B cell (primary cell): ENCODE data around the gene EXD3. TPM values are rescaled to one million over a fixed set of nuclear protein-coding genes. Genes with fewer than 3 reads are reported as not detected.
"Not testable (repeated sequence)": the region's sequence is repeated elsewhere in the genome, so short reads cannot be mapped to it uniquely, and the experiment has no call there.

Source experiments
- ATAC-seq: fragments of 200-7000 bp; cut with Tn5 transposase; one replicate; pipeline ENCODE4 v1.10.0; 2021; ENCODE audit warnings: low read depth, mild to moderate bottlenecking, moderate number of reproducible peaks, moderate library complexity
- CTCF ChIA-PET: fragments of 350-600 bp; sonication (Branson Sonifier 250); formaldehyde crosslinking; loops from one replicate; lab custom pipeline; 2021; ENCODE audit warnings: antibody characterized with exemption, inconsistent platforms; lab: Charles Lee
- POLR2A ChIA-PET: fragments of 350-600 bp; sonication (Branson Sonifier 250); formaldehyde crosslinking; loops from one replicate; lab custom pipeline; 2021; ENCODE audit warnings: antibody characterized with exemption; lab: Charles Lee
- DNase-seq: peaks from one replicate; pipeline ENCODE4 v3.0.0; 2013
- H2AFZ ChIP-seq: 2 replicates; pipeline ENCODE4 v1.6.1; 2012; ENCODE audit warnings: mild to moderate bottlenecking, low read depth, low read length; ENCODE audit not compliant: insufficient read depth, poor library complexity, severe bottlenecking
- H3K27ac ChIP-seq, 2 donors: 1 replicate in 1 of 2; 2 replicates in 1 of 2; pipeline ENCODE4 v1.5.1; 2012 to 2013; ENCODE audit warnings: low read length in 2 of 2, mild to moderate bottlenecking in 2 of 2, moderate library complexity in 1 of 2
- H3K27me3 ChIP-seq, 4 experiments: fragments of 200-600 bp in 1 of 4; sonication (generic) in 1 of 4; replicated peaks in 1 of 4; 1 replicate in 2 of 4; 2 replicates in 2 of 4; pipeline versions ENCODE4 v1.6.1 to v1.7.0; 2013 to 2016; ENCODE audit warnings: low read length in 3 of 4, mild to moderate bottlenecking in 2 of 4, mixed read lengths in 1 of 4, moderate library complexity in 1 of 4; ENCODE audit not compliant: insufficient read depth in 4 of 4, control insufficient read depth in 3 of 4; ENCODE audit errors: control extremely low read depth in 1 of 4
- H3K36me3 ChIP-seq, 2 experiments: replicated peaks in 1 of 2; 1 replicate in 1 of 2; 2 replicates in 1 of 2; pipeline versions ENCODE4 v1.6.1 to v1.7.1; 2013; ENCODE audit warnings: low read length in 1 of 2; ENCODE audit not compliant: insufficient read depth in 2 of 2, control insufficient read depth in 1 of 2; ENCODE audit errors: control extremely low read depth in 1 of 2, extremely low read depth in 1 of 2
- H3K4me1 ChIP-seq, 2 donors: fragments of 200-600 bp in 1 of 2; sonication (generic) in 1 of 2; 1 replicate in 1 of 2; 2 replicates in 1 of 2; pipeline versions ENCODE4 v1.5.1 to v1.6.1; 2013 to 2017; ENCODE audit warnings: low read length in 2 of 2; ENCODE audit not compliant: control insufficient read depth in 2 of 2, insufficient read depth in 2 of 2
- H3K4me2 ChIP-seq: replicated peaks from 2 replicates; pipeline ENCODE3; 2012; ENCODE audit warnings: mild to moderate bottlenecking, low read depth, low read length; ENCODE audit not compliant: poor library complexity, severe bottlenecking
- H3K4me3 ChIP-seq, 5 experiments: fragments of 200-600 bp in 1 of 5; sonication (generic) in 1 of 5; 1 replicate in 3 of 5; 2 replicates in 2 of 5; pipeline versions ENCODE4 v1.5.1 to v1.7.0; 2011 to 2016; ENCODE audit warnings: low read length in 4 of 5, mild to moderate bottlenecking in 4 of 5, low read depth in 2 of 5, control low read depth in 1 of 5, moderate library complexity in 1 of 5; ENCODE audit not compliant: insufficient read depth in 1 of 5; ENCODE audit errors: control extremely low read depth in 1 of 5, extremely low read depth in 1 of 5
- H3K79me2 ChIP-seq: fragments of 200-600 bp; sonication (generic); one replicate; pipeline ENCODE4 v1.6.0; 2016; ENCODE audit warnings: low read length; ENCODE audit not compliant: control insufficient read depth, insufficient read depth
- H3K9ac ChIP-seq: fragments of 200-600 bp; sonication (generic); 2 replicates; pipeline ENCODE4 v1.6.1; 2017; ENCODE audit warnings: mild to moderate bottlenecking, low read length, moderate library complexity
- H3K9me3 ChIP-seq, 3 donors: one replicate each; pipeline versions ENCODE4 v1.6.1 to v1.7.1; 2013; ENCODE audit warnings: low read length in 2 of 3; ENCODE audit not compliant: control insufficient read depth in 2 of 3, insufficient read depth in 1 of 3; ENCODE audit errors: control extremely low read depth in 1 of 3
- H4K20me1 ChIP-seq: 2 replicates; pipeline ENCODE4 v1.6.0; 2012; ENCODE audit warnings: mild to moderate bottlenecking, low read length; ENCODE audit not compliant: insufficient read depth, control insufficient read depth, poor library complexity, severe bottlenecking
- H3K27ac Mint-ChIP-seq: one replicate; pipeline ENCODE4 v1.8.0; 2021; ENCODE audit warnings: mixed read lengths
- H3K27me3 Mint-ChIP-seq: one replicate; pipeline ENCODE4 v1.8.0; 2021; ENCODE audit warnings: mixed read lengths
- H3K4me1 Mint-ChIP-seq: one replicate; pipeline ENCODE4 v1.8.0; 2021; ENCODE audit warnings: mixed read lengths
- H3K4me3 Mint-ChIP-seq: one replicate; pipeline ENCODE4 v1.8.0; 2021; ENCODE audit warnings: mixed read lengths
- H3K9me3 Mint-ChIP-seq: one replicate; pipeline ENCODE4 v1.8.0; 2022; ENCODE audit warnings: mixed read lengths; ENCODE audit not compliant: insufficient read depth
- EZH2 ChIP-seq: IDR thresholded peaks from 2 replicates; pipeline ENCODE4 v1.6.1; 2012; ENCODE audit warnings: borderline replicate concordance, low read depth, mild to moderate bottlenecking, moderate library complexity, low read length; ENCODE audit not compliant: insufficient read depth, poor library complexity, severe bottlenecking
- WGBS: methylation state at CpG from one replicate; pipeline ENCODE4 v1.1.5; 2013; ENCODE audit warnings: missing lambda C conversion rate; ENCODE audit not compliant: insufficient coverage; 5-methylcytosine and 5-hydroxymethylcytosine counted together
- intact Hi-C: fragments of 100-400 bp; cut with micrococcal nuclease; formaldehyde crosslinking; loops from one replicate; pipeline ENCODE4 v1.10.0; 2022
- polyA plus RNA-seq: library from polyadenylated mRNA; depleted of rRNA; stranded (reverse); fragments of >200 nt; gene quantifications from 2 replicates; pipeline ENCODE4 v1.2.3, GENCODE V29; 2012
- total RNA-seq, 2 donors: library from RNA; stranded (reverse); fragments of 120-200 nt in 1 of 2; gene quantifications; 1 replicate in 1 of 2; 2 replicates in 1 of 2; pipeline versions ENCODE4 v1.2.3 to v1.2.4, GENCODE V29; 2013 to 2022
- TF ChIP-seq, protein P1 (sequence below): fragments of 200-600 bp; IDR thresholded peaks from one replicate; pipeline ENCODE4 v1.8.0; 2022; ENCODE audit warnings: antibody characterized with exemption, mild to moderate bottlenecking

EXD3 gene
- total and polyA plus RNA-seq, 2 donors (not counting 1 experiment from before 2014, with no cell fraction given): 22.5 to 23.7 TPM

DNA sequence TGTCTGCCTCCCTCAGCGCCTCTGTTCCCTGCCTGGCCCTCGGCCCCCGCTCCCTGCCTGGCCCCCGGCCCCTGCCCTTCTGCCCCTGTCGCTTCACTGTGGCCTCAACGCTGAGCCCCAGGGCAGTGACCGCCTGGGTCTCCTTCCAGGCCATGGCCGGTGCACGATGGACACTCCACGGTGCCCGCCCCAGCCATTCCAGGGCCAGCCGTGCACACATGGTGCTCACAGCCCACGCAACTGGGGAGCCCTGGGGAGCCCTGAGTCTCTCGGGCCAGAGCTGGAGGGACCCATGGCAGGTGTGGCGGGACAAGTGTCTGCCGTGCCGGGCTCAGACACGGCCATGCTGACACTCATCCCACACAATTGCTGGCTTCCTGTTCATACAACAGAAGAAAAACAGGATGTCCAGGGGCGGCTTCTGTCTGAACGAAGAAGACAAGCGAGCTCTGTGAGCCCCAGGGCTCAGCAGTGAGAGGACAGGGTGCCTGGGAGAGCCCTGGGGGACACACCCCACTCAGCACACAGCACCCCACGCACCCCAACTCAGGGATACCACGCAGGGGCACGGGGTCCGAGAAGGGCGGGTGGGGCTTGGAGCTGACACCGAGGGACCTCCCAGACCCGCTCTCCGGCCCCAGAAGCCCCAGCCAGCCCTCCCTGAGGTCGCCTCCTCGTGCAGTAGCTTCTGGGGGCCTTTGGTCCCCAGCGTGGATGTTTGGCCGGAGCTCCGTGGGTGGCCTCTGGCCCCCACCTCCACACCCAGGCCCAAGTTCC is 35.7 kb downstream of the EXD3 start:
- Histone ChIP-seq H2AFZ (peak overlapping the region; percentile 54), H3K9ac (no peak overlapping the region), H3K4me2 (peak overlapping the region; percentile 68), H3K79me2 (peaks cover 2% of the 10 kb centered on the region), H3K36me3 (peaks cover 0 to 4% of the 10 kb centered on the region in 2 experiments), H3K4me1 (peaks cover 9 to 13% of the 10 kb centered on the region in 2 donors), H3K9me3 (no peaks in the 10 kb centered on the region), H3K27me3 (no peaks in the 10 kb centered on the region), H3K27ac (peak overlapping the region in 1 of 2 donors; percentile 61), H3K4me3 (peak overlapping the region in 1 of 5 experiments; percentile 20), H4K20me1 (no peaks in the 10 kb centered on the region)
- H3K27ac Mint-ChIP-seq: no peak overlapping the region
- no peaks in the 10 kb centered on the region for H3K9me3 Mint-ChIP-seq
- H3K4me3 Mint-ChIP-seq: no peak overlapping the region
- CTCF ChIA-PET: no interaction called here
- DNase-seq: no peak
- peaks cover 3% of the 10 kb centered on the region for H3K4me1 Mint-ChIP-seq
- POLR2A ChIA-PET: no interaction called here
- TF ChIP-seq, protein P1, sequence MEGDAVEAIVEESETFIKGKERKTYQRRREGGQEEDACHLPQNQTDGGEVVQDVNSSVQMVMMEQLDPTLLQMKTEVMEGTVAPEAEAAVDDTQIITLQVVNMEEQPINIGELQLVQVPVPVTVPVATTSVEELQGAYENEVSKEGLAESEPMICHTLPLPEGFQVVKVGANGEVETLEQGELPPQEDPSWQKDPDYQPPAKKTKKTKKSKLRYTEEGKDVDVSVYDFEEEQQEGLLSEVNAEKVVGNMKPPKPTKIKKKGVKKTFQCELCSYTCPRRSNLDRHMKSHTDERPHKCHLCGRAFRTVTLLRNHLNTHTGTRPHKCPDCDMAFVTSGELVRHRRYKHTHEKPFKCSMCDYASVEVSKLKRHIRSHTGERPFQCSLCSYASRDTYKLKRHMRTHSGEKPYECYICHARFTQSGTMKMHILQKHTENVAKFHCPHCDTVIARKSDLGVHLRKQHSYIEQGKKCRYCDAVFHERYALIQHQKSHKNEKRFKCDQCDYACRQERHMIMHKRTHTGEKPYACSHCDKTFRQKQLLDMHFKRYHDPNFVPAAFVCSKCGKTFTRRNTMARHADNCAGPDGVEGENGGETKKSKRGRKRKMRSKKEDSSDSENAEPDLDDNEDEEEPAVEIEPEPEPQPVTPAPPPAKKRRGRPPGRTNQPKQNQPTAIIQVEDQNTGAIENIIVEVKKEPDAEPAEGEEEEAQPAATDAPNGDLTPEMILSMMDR: no peak
- TF ChIP-seq EZH2: no peak
- intact Hi-C loops: no loop called here
- no peak for ATAC-seq
- 62% methylated on average over 34 of the region's 34 CpGs for WGBS
- H3K27me3 Mint-ChIP-seq: no peaks in the 10 kb centered on the region

DNA sequence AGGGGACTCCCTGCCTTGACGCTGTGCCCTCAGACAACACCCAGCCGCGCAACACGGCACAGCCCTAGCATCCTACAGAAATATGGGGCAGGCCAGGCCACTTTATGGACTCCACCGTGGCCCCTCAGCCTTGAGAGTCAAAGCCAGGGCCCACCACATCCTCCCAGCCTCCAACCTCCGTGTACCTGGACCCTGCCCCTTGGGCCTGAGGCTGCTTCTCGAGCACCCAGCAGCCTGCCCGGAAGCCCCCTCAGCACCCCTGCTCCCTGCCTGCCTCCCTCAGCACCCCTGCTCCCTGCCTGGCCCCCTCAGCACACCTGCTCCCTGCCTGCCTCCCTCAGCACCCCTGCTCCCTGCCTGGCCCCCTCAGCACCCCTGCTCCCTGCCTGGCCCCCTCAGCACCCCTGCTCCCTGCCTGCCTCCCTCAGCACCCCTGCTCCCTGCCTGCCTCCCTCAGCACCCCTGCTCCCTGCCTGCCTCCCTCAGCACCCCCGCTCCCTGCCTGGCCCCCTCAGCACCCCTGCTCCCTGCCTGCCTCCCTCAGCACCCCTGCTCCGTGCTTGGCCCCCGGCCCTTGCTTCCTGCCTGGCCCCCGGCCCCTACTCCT is 36.4 kb downstream of the EXD3 start:
- WGBS: 75% methylated on average over 11 of the region's 12 CpGs
- DNase-seq, POLR2A ChIA-PET, H4K20me1 ChIP-seq, intact Hi-C loops, H3K4me3 ChIP-seq, H3K9me3 ChIP-seq, H3K27me3 ChIP-seq, ATAC-seq, H2AFZ ChIP-seq, H3K27ac Mint-ChIP-seq, H3K4me1 Mint-ChIP-seq, H3K9ac ChIP-seq, H3K27me3 Mint-ChIP-seq, CTCF ChIA-PET, H3K36me3 ChIP-seq, H3K27ac ChIP-seq, H3K9me3 Mint-ChIP-seq, H3K79me2 ChIP-seq, H3K4me3 Mint-ChIP-seq: not testable (repeated sequence)
- H3K4me1 ChIP-seq: peaks cover 9 to 13% of the 10 kb centered on the region in 2 donors
- H3K4me2 ChIP-seq: peak overlapping the region; percentile 68
